Endodermal cell (in vitro differentiated cells): ENCODE data around the gene NDUFV1. TPM values are rescaled to one million over a fixed set of nuclear protein-coding genes. Genes with fewer than 3 reads are reported as not detected.
A peak's percentile ranks its signal among the peaks of the same experiment; 100 is the strongest.

Experiments used
- DNase-seq: peaks from one replicate; pipeline ENCODE4 v3.0.0-alpha.2; 2017
- H3K27ac ChIP-seq: 2 replicates; pipeline ENCODE4 v1.5.1; 2013; ENCODE audit warnings: mild to moderate bottlenecking, low read depth, low read length, moderate library complexity
- H3K27me3 ChIP-seq: 2 replicates; pipeline ENCODE4 v1.6.1; 2013; ENCODE audit warnings: mild to moderate bottlenecking, low read length, moderate library complexity; ENCODE audit not compliant: insufficient read depth, control insufficient read depth, poor library complexity, severe bottlenecking
- H3K36me3 ChIP-seq: 2 replicates; pipeline ENCODE4 v1.7.0; 2013; ENCODE audit warnings: mild to moderate bottlenecking, low read length, moderate library complexity; ENCODE audit not compliant: control insufficient read depth, insufficient read depth
- H3K4me1 ChIP-seq: one replicate; pipeline ENCODE4 v1.7.0; 2013; ENCODE audit warnings: low read length; ENCODE audit not compliant: control insufficient read depth, insufficient read depth
- H3K4me3 ChIP-seq: 2 replicates; pipeline ENCODE4 v1.5.1; 2013; ENCODE audit warnings: mild to moderate bottlenecking, low read length, moderate library complexity
- H3K9ac ChIP-seq: 2 replicates; pipeline ENCODE4 v1.6.1; 2013; ENCODE audit warnings: mild to moderate bottlenecking, low read length, moderate library complexity; ENCODE audit not compliant: poor library complexity, severe bottlenecking; ENCODE audit errors: extremely low read depth
- H3K9me3 ChIP-seq: 2 replicates; pipeline ENCODE4 v1.6.1; 2013; ENCODE audit warnings: mild to moderate bottlenecking, low read length, moderate library complexity; ENCODE audit not compliant: control insufficient read depth
- H3K27ac Mint-ChIP-seq: 2 replicates; pipeline ENCODE4 v1.8.0; 2020; ENCODE audit warnings: mixed read lengths
- H3K27me3 Mint-ChIP-seq: 2 replicates; pipeline ENCODE4 v1.8.0; 2021; ENCODE audit warnings: mild to moderate bottlenecking, mixed read lengths; ENCODE audit not compliant: insufficient read depth
- H3K36me3 Mint-ChIP-seq: 2 replicates; pipeline ENCODE4 v1.8.0; 2020; ENCODE audit warnings: low read depth, mixed read lengths
- H3K4me1 Mint-ChIP-seq: 2 replicates; pipeline ENCODE4 v1.8.0; 2020; ENCODE audit warnings: mixed read lengths
- H3K4me3 Mint-ChIP-seq: 2 replicates; pipeline ENCODE4 v1.8.0; 2020; ENCODE audit warnings: mild to moderate bottlenecking, moderate library complexity, mixed read lengths
- H3K9me3 Mint-ChIP-seq: 2 replicates; pipeline ENCODE4 v1.8.0; 2020; ENCODE audit warnings: mild to moderate bottlenecking, mixed read lengths
- CTCF ChIP-seq: fragments of 200-600 bp; sonication (generic); conservative IDR thresholded peaks from 2 replicates; pipeline ENCODE4 v1.5.0; 2021; ENCODE audit warnings: antibody characterized with exemption, mild to moderate bottlenecking
- WGBS, 2 experiments: methylation state at CpG; one replicate each; pipeline versions ENCODE4 v1.1.5 to v1.1.7; 2013; ENCODE audit warnings: missing lambda C conversion rate in 2 of 2, mixed read lengths in 1 of 2; ENCODE audit not compliant: insufficient coverage in 1 of 2, insufficient read length in 1 of 2; 5-methylcytosine and 5-hydroxymethylcytosine counted together
- total RNA-seq, 2 donors: library from RNA; stranded (reverse); fragmentation: NEBNext Ultra II Directional in 1 of 2; extraction: Animal tissue kit (Norgen Biotek cat#: 25700) in 1 of 2; gene quantifications; 2 replicates in 1 of 2; 3 replicates in 1 of 2; pipeline ENCODE4 v1.2.1, GENCODE V29; 2021

The NDUFV1 gene
- total RNA-seq, 2 donors from 2014 or later = 135 to 160 TPM

DNA sequence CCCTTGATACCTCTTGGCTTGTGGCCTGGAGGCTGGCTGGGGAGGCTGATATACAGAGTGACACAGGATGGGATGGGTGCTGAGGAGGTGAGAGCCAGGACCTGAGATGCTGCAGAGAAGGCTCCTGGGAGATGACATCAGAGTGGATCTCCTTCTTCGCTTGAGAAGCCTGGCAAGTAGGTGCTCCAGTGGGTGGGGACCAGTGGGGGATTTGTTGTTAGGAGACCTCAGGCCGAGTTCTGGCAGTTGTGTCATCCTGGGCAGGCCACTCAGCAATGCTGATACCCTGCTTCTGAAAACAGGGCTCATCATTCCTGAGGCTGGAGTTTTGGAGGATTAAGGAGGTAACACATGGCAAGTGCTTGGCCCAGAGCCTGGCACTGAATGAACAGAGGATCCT lies 1.9 kb upstream of the NDUFV1 start:
- no peak overlapping the region for H3K27ac ChIP-seq
- H3K4me1 Mint-ChIP-seq = peaks cover 20% of the 10 kb centered on the region
- H3K27me3 Mint-ChIP-seq = no peaks in the 10 kb centered on the region
- H3K9me3 ChIP-seq = peaks cover 12% of the 10 kb centered on the region
- DNase-seq = peak; percentile 35
- H3K36me3 Mint-ChIP-seq = peaks cover 14% of the 10 kb centered on the region
- peaks cover 19% of the 10 kb centered on the region for H3K9me3 Mint-ChIP-seq
- H3K4me3 ChIP-seq = no peak overlapping the region
- H3K4me3 Mint-ChIP-seq = no peak overlapping the region
- TF ChIP-seq CTCF = no peak
- no peak overlapping the region for H3K9ac ChIP-seq
- no peaks in the 10 kb centered on the region for H3K27me3 ChIP-seq
- no peak overlapping the region for H3K27ac Mint-ChIP-seq
- WGBS, 2 experiments = 89 to 92% methylated on average over 1 to 2 of the region's 2 CpGs
- peaks cover 14% of the 10 kb centered on the region for H3K36me3 ChIP-seq
- peaks cover 14% of the 10 kb centered on the region for H3K4me1 ChIP-seq

DNA sequence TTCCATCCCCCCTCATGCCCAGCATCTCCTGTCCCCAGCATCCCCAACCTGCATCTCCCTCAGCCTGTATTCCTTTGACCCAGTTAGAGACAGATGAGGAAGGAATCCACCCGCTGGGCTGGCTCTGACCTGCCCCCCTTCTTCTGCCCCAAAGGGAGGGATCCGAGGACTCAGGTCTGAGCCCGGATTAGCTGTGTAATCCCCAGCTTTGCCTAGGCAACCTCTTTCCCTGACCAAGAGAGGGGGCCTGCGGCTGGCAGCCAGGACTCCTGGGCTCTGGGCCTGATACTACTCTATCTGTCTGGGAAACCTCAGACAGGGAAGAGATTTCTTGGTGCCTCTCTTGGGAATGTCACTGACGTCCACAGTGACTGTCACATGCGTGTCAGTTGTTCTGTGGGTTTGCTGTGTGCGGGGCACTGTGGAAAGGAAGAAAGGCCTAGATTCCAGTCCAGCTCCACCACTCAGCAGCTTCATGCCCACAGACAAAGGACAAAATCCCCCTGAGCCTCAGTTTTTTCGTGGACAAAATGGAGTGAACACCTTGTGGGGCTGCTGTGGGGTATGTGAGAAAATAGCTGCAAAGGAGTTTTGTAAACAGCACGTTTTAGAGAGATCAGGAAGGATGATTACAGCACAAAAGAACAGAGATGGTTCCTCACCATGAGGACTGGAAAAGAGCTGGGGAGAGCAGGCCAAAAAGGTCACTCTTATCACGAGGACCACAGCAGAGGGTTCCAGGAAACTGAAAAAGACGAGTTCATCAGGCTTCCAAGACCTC lies 1.3 kb upstream of the NDUFV1 start:
- H3K4me3 ChIP-seq = no peak overlapping the region
- H3K4me3 Mint-ChIP-seq = peak overlapping the region; percentile 72
- H3K27ac Mint-ChIP-seq = peak overlapping the region; percentile 31
- no peak for TF ChIP-seq CTCF
- H3K27me3 Mint-ChIP-seq = no peaks in the 10 kb centered on the region
- H3K27me3 ChIP-seq = no peaks in the 10 kb centered on the region
- peaks cover 12% of the 10 kb centered on the region for H3K9me3 ChIP-seq
- H3K4me1 ChIP-seq = peaks cover 14% of the 10 kb centered on the region
- H3K36me3 ChIP-seq = peaks cover 20% of the 10 kb centered on the region
- WGBS, 2 experiments = 71 to 82% methylated on average over 11 of the region's 11 CpGs
- DNase-seq = peak; percentile 61
- H3K27ac ChIP-seq = no peak overlapping the region
- H3K9me3 Mint-ChIP-seq = peaks cover 19% of the 10 kb centered on the region
- no peak overlapping the region for H3K9ac ChIP-seq
- H3K36me3 Mint-ChIP-seq = peaks cover 18% of the 10 kb centered on the region
- H3K4me1 Mint-ChIP-seq = peaks cover 20% of the 10 kb centered on the region

DNA sequence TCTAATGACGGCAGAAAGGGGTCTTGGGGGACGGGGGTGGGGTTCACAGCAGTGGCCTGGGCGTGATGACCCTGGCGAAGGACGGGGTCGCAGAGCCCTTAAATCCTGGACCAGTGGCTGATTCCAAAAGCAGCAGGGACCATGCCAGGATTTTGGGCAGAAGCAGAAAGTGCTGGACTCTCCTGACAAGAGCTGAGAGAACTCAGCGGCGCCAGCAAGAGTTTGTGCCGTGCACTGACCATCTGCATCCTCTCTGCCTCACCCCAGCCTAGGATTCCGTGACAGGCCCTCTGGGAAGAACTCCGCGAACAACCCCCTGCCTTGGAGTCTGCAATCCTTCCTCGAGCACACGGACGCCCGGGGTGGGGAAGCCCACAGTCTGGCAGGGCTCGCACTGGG lies 644 bp upstream of the NDUFV1 start:
- 66 to 77% methylated on average over 13 to 17 of the region's 17 CpGs for WGBS, 2 experiments
- peaks cover 14% of the 10 kb centered on the region for H3K4me1 ChIP-seq
- H3K4me1 Mint-ChIP-seq = peaks cover 20% of the 10 kb centered on the region
- H3K36me3 ChIP-seq = peaks cover 24% of the 10 kb centered on the region
- H3K9ac ChIP-seq = peak overlapping the region; percentile 6
- no peak for DNase-seq
- H3K27me3 Mint-ChIP-seq = no peaks in the 10 kb centered on the region
- peaks cover 12% of the 10 kb centered on the region for H3K9me3 ChIP-seq
- peaks cover 23% of the 10 kb centered on the region for H3K36me3 Mint-ChIP-seq
- no peak for TF ChIP-seq CTCF
- peak overlapping the region; percentile 72 for H3K4me3 Mint-ChIP-seq
- H3K27ac ChIP-seq = no peak overlapping the region
- H3K9me3 Mint-ChIP-seq = peaks cover 15% of the 10 kb centered on the region
- H3K27me3 ChIP-seq = no peaks in the 10 kb centered on the region
- peak overlapping the region; percentile 86 for H3K4me3 ChIP-seq
- H3K27ac Mint-ChIP-seq = peak overlapping the region; percentile 31
